GM19455 (cell line): Measurements from ENCODE around the gene UBE2J2.
"Not testable (repeated sequence)": the region's sequence is repeated elsewhere in the genome, so short reads cannot be mapped to it uniquely, and the experiment has no call there.

Source experiments
- ATAC-seq: cut with Tn5 transposase; IDR thresholded peaks from one replicate; pipeline ENCODE4 v1.9.1; 2021; ENCODE audit not compliant: unreplicated experiment

Gene UBE2J2

DNA sequence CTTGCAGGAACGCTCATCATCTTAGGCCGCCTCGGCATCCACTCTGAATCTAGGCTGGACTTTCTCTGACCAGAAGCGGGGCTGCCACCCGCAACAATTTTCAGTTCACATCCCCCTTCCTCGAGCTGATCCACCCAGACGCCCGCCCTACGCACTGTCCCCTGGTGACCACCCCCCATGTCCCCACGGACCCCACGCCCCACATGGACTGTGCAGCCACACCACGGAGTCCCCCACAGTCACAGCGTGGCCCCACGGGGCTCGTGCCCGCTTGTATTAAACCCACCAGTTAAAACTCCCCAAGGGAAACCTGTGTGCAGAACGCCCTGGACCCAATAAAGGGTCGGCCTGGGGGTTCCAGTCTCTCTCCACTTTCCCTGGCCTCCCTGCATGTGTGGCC is 14.1 kb downstream of the UBE2J2 start:
- no peak for ATAC-seq

DNA sequence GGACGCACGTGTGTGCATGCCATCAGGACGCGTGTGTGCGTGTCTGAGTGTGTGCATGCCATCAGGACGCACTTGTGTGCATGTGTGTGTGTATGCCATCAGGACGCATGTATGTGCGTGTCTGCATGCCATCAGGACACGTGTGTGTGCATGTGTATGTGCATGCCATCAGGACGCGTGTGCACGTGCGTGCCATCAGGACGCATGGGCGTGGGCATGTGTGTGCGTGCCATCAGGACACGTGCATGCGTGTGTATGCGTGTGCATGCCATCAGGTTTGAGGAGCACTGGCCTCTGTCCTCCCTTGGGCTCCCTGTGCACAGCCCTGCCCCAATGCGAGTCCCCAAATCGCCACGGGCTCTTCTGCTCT is 14.6 kb downstream of the UBE2J2 start:
- ATAC-seq = no peak

DNA sequence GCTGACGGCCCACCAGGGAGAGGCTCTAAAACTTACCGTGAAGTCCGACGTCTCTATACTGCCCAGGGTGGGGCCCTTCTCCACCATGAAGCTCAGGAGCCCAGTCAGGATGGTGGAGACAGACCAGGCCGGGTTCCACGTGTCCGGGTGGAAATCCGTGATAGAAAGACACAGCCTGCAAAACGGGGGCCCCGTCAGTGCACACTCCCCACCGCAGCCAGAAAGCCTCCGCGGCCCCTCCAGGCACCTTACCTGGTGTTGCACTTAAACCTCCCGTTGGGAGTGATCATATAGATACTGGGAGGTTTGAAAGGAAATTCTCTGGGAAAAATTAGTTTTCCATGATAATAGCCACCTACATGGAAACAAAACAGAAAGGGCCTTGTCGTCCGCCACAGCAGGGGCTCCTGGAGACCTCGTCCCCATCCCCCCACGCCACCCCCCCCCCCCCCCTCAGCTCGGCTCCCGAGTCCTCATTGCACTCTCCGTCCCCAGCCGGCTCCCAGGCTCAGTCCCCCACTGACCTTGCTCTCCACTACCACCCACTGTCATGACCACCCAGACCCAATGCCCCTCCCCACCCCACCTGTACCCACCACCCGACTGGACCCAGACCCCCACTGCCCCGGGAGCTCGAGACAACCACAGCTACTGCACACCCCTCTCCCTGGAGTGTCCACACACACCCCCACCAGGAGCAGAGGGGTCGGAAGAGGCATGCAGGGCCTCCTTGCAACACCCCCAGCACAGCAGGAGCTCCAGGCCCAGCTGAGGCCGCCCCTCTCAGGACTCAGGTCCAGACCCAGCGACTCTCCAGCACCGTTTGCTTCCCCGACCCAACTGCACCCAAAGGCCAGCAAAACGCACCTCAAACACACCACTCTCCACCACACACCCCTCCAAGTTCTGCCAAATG is 16.4 kb downstream of the UBE2J2 start:
- ATAC-seq = no peak

DNA sequence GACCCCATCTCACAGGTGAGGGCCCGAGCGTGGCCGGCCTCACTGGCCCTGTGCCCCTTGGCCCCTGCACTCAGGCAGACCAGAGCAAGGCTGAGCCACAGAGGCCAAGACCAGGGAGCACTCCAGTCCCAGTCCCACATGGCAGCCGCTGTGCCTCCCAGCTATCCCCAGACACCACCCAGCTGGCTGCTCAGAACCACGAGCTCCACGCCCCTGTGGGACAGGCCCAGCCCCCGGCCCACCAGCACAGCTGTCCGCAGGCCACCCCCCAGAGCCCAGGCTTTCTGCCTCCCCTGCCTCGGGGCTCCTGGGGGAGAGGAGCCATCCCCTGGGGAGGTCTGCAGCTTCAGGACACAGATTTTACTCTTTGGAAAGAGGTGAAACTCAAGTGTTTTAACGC is 18.0 kb downstream of the UBE2J2 start:
- no peak for ATAC-seq

GRCh38 chr1:1255078-1255477 is 18.6 kb downstream of the UBE2J2 start:
- ATAC-seq = no peak

DNA sequence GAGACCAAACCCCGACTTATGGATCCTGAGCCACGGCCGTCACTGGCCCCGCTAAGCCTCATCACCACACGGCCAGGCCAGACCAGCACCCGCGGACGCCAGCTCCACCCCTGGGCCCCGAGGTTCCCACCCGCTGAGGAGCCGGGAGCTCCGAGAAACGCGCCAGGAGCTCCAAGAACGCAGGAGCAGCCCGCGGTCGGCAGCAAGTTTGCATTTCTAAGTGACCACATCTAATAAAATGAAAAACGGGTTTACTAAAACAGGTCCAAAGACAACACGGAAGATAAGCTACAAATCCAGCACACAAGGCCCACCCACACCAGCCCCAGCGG is 19.0 kb downstream of the UBE2J2 start:
- ATAC-seq = no peak

GRCh38 chr1:1253972-1254666 is 19.5 kb downstream of the UBE2J2 start:
- ATAC-seq = no peak

GRCh38 chr1:1253314-1253713 is 20.3 kb downstream of the UBE2J2 start:
- ATAC-seq = no peak

DNA sequence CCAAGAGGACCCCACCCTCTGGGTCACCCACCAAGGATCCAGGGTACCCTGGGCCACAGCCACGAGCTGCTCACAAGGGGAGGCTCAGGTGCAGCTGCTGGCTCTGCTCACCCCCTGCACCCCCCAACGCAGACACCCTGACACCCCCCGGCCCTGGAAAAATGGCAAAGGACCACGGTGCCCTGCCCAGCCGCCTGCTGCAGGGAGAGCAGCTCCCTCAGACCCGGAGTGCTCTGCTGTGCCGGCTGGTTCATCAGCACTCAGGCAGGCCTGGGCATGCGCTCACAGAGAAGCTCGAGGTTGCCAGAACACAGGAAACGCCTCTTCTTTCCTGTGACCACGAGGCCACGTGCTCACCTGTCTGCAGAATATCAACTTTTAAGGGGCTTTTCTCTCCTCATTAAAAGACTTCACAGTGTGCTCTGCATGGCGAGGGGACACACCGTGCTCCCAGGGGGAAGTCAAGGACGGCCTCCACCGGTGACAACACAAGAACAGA is 22.8 kb downstream of the UBE2J2 start:
- no peak for ATAC-seq

DNA sequence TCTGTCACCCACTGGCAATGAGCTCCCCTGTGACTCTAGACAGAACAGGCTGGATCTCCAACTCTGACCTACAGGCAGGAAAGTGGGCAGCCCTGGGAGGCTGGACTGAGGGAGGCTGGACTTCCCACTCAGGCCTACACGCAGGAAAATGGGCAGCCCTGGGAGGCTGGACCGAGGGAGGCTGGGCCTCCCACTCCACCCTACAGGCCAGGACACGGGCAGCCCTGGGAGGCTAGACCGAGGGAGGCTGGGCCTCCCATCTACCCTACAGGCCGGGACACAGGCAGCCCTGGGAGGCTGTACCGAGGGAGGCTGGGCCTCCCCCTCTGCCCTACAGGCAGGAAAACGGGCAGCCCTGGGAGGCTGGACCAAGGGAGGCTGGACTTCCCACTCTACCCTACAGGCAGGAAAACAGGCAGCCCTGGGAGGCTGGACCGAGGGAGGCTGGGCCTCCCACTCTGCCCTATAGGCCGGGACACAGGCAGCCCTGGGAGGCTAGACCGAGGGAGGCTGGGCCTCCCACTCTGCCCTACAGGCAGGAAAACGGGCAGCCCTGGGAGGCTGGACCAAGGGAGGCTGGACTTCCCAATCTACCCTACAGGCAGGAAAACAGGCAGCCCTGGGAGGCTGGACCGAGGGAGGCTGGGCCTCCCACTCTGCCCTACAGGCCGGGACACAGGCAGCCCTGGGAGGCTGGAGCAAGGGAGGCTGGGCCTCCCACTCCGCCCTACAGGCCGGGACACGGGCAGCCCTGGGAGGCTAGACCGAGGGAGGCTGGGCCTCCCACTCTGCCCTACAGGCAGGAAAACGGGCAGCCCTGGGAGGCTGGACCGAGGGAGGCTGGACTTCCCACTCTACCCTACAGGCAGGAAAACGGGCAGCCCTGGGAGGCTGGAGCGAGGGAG is 25.4 kb downstream of the UBE2J2 start:
- ATAC-seq = not testable (repeated sequence)

GRCh38 chr1:1247341-1247913 is 26.2 kb downstream of the UBE2J2 start:
- ATAC-seq = no peak

- ATAC-seq = no peak
These were observed 26.9 kb downstream of the UBE2J2 start, which contains the start of gene C1QTNF12 for GRCh38 chr1:1246577-1247340. C1QTNF12 (minus strand) TSS chr1:1246722; CDS start chr1:1246690, 32 bp downstream.

DNA sequence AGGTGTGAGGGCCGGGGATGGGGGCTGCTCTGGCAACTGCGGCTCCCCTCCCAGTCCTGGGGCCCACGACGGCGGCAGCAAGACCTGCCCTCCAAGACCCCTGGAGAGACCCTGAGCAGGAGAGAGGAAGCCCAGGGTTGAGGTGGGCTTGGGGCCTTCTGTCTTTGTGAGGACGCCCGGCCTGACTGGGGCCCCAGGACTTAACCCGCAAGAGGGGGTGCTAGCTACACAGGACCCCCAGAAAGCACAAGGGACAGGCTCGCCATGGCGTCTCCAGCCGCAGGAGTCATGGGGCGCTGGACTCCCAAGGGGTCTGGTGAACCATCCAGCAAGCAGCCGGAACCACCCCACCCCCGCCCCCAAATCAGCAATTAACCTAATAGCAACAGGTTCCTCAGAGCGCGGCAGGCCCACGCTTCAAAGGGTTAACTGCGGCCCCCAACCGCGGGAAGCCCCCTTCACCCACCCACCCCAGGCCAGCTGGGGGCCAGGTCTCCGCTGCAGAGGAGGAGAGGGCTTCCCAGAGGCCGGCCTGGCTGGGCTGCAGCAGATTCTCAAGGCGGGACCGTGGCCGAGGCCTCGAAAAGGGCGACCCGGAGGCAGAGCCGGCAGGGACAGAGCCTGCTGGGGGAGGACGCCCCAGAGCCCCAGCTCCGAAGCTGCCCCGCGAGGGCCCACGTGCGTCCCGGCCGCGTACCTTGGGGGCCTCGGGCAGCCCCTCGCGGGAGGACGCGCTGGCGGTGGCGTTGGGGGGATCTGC is 27.7 kb downstream of the UBE2J2 start:
- no peak for ATAC-seq

DNA sequence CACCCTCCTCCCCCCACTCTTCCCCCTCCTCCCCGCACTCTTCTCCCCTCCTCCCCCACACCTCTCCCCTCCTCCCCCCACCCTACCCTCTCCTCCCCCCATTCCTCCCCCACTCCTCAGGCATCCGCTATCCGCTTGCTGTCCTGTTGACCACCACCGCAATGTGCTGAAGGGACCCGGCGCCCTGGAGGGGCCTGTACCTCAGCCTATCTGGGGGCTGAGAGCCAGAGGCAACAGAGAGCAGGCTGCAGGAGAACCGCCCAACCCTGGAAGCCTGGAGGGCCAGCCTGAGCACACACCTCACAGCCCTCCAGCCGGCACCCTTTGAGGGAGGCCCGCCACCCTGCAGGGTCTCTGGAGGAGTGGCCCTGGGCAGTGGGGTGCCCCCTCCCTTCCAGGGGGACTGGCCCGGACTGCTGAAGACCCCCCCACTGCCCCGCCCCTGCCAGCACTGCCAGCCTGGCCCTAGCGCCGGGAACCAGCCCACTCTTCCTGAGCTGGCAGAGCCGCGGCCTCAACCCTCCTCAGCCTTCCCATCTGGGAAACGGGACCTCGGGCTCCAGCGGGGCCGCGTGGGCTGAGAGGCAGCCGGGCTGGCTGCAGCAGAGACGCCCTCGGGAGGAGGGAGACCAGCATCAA is 28.4 kb downstream of the UBE2J2 start:
- no peak for ATAC-seq

DNA sequence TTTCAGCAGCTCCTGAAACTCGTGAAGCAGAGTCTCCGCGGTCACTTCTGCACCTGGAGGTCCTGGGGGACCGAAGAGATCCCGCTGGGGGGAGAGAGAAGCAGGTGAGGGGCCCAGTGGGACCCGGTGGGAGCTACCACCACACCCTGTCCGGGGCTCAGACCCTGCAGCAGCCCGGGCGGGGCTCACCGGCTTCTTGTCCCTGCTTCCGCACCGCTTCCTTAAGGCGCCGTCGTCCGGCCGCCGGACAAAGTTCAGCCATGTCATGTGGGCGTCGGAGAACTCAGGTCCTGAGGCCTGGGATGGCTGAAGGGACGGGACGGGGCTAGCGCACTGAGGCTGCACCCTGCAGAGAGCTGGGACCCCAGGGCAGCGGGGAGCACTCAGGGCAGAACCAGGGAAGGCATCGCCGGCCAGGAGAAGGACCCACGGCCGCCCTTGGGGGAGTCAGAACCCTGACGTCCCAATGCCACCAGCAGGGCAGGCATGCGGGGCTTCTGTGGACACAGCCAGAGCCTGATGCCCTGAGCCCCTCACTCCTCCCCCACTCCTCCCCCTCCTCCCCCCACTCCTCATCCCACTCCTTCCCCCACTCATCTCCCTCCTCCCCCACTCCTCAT is 29.4 kb downstream of the UBE2J2 start:
- no peak for ATAC-seq

DNA sequence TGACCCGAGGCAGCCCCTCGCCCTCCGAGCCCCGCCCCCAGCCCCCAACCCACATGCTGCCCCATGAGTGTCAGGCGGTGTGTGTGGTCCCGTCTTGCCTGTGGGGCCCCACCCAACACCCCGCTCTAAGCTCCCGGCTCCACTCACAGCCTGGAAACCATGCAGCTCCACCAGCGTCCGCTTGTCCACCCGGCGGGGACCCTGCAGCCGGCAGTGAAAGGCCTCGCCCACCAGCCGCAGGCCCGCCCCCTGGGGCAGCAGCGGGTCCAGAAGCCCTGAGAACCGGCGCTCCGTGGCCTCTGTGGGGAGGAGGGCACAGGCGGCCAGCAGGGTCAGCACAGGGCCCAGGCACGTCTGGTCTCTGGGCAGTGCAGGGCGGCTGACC is 29.9 kb downstream of the UBE2J2 start:
- no peak for ATAC-seq

DNA sequence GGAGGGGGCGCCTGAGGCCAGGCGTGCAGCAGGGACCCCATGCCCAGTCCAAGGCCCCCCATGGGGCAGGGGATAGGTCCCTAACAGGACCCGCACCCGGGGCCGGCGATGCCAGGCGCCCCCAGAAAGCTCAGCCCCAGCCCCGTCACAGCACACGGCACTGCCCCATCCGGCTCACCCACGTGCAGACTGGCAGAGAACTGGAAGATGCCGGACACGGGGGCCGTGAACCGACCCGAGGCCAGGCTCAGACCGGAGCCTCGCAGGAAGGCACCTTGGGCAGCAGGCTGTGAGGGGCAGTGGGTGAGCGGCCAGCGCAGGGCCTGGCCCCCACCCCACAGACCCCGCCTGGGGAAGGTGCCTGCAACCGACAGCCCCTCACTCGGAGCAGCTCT is 30.4 kb downstream of the UBE2J2 start:
- no peak for ATAC-seq

DNA sequence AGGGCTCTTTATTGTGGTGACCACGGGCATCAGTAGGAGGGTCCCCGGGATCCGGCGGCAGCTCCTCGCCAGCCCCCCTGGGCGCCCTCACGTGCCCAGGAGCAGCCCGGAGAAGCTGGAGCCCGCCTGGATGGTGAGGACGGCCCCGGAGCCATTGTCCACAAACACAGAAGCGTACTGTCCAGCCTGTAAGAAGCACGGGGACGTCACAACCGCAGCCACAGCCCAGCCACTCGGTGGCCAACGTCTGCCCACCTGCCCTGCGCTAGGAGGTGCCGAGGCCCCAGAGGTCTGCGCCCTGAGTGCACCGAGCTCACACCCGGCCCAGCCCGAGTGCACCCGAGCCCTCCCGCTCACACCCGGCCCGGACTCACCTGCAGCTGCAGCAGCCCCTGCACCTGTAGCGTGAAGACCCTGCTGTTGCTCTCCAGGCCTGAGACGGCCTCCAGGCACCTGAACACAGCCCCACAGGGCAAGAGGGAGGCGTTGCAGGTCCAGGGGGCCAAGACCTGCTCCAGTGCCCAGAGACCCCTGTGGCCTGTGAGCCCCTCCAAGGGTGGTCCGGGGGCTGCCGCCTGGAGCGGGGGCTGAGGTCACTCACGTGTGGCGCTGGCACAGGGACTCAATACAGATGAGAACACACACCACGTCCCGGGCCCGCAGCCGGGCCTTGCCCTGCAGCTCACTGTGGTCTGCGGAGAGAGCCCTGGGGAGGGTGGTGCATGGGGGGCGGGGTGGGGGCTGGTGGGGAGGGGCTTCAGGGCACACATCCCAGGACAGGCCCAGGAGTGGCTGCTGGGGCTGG is 31.0 kb downstream of the UBE2J2 start:
- ATAC-seq = no peak
